ENCODE data around the gene ABCA9.

DNA sequence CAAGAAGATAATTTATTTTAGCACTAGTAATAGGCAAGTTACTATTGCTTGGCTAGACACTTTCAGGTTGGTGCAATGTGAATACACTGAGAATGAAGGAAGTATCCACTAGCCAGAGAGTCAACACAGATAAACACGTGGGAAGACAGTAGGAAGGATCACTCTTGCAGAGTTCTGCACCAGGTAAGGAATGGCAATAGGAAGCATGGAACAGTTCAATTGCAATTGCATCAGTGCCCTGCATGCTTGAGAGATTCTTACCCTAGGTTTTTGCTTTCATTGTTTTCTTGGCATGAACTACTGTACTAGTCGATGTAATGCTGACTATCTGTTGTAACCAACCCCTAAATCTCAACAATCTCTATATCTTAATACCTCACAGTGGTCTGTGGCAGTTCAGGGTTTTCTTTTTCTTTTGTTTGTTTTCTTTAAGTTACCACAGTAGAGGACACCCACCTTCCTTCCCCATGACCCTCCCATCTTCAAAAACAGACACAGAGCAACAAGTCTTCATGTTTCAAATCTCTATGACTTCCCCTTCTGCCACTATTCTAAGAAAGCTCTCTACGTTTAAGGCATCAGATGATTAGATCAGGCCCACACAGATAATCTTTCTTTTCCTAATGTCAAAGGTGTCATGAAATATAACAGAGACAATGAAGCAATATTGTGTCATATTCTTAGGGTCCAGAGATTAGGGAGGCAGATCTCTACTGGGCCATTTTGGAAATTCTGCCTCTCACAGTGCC, 87.5 kb downstream of the ABCA9 start:
- TF ChIP-seq, protein P1, sequence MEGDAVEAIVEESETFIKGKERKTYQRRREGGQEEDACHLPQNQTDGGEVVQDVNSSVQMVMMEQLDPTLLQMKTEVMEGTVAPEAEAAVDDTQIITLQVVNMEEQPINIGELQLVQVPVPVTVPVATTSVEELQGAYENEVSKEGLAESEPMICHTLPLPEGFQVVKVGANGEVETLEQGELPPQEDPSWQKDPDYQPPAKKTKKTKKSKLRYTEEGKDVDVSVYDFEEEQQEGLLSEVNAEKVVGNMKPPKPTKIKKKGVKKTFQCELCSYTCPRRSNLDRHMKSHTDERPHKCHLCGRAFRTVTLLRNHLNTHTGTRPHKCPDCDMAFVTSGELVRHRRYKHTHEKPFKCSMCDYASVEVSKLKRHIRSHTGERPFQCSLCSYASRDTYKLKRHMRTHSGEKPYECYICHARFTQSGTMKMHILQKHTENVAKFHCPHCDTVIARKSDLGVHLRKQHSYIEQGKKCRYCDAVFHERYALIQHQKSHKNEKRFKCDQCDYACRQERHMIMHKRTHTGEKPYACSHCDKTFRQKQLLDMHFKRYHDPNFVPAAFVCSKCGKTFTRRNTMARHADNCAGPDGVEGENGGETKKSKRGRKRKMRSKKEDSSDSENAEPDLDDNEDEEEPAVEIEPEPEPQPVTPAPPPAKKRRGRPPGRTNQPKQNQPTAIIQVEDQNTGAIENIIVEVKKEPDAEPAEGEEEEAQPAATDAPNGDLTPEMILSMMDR (IDR thresholded peaks at IDR 0.05), result no peak
- TF ChIP-seq, protein P2, sequence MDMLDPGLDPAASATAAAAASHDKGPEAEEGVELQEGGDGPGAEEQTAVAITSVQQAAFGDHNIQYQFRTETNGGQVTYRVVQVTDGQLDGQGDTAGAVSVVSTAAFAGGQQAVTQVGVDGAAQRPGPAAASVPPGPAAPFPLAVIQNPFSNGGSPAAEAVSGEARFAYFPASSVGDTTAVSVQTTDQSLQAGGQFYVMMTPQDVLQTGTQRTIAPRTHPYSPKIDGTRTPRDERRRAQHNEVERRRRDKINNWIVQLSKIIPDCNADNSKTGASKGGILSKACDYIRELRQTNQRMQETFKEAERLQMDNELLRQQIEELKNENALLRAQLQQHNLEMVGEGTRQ (IDR thresholded peaks at IDR 0.05), result no peak
- TF ChIP-seq, protein P3, sequence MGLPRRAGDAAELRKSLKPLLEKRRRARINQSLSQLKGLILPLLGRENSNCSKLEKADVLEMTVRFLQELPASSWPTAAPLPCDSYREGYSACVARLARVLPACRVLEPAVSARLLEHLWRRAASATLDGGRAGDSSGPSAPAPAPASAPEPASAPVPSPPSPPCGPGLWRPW (IDR thresholded peaks at IDR 0.05), result no peak
- TF ChIP-seq, protein P4, sequence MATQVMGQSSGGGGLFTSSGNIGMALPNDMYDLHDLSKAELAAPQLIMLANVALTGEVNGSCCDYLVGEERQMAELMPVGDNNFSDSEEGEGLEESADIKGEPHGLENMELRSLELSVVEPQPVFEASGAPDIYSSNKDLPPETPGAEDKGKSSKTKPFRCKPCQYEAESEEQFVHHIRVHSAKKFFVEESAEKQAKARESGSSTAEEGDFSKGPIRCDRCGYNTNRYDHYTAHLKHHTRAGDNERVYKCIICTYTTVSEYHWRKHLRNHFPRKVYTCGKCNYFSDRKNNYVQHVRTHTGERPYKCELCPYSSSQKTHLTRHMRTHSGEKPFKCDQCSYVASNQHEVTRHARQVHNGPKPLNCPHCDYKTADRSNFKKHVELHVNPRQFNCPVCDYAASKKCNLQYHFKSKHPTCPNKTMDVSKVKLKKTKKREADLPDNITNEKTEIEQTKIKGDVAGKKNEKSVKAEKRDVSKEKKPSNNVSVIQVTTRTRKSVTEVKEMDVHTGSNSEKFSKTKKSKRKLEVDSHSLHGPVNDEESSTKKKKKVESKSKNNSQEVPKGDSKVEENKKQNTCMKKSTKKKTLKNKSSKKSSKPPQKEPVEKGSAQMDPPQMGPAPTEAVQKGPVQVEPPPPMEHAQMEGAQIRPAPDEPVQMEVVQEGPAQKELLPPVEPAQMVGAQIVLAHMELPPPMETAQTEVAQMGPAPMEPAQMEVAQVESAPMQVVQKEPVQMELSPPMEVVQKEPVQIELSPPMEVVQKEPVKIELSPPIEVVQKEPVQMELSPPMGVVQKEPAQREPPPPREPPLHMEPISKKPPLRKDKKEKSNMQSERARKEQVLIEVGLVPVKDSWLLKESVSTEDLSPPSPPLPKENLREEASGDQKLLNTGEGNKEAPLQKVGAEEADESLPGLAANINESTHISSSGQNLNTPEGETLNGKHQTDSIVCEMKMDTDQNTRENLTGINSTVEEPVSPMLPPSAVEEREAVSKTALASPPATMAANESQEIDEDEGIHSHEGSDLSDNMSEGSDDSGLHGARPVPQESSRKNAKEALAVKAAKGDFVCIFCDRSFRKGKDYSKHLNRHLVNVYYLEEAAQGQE (IDR thresholded peaks at IDR 0.05), result no peak
- TF ChIP-seq MYC (IDR thresholded peaks at IDR 0.05; ENCODE audit: borderline replicate concordance, low read length) (no peak), KDM1A (IDR thresholded peaks at IDR 0.05; ENCODE audit: low read depth) (no peak), EP300 (IDR thresholded peaks at IDR 0.05) (no peak), TP53 (CRISPR knock-in tag; IDR thresholded peaks at IDR 0.05) (no peak), SMC3 (IDR thresholded peaks at IDR 0.05) (no peak), POLR2A (IDR thresholded peaks at IDR 0.05; ENCODE audit: low read length) (no peak), MAFK (IDR thresholded peaks at IDR 0.05; ENCODE audit: partially characterized antibody) (no peak), HDAC2 (IDR thresholded peaks at IDR 0.05) (no peak)
- TF ChIP-seq, protein P5, sequence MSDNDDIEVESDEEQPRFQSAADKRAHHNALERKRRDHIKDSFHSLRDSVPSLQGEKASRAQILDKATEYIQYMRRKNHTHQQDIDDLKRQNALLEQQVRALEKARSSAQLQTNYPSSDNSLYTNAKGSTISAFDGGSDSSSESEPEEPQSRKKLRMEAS (IDR thresholded peaks at IDR 0.05), result no peak
- TF ChIP-seq, protein P6, sequence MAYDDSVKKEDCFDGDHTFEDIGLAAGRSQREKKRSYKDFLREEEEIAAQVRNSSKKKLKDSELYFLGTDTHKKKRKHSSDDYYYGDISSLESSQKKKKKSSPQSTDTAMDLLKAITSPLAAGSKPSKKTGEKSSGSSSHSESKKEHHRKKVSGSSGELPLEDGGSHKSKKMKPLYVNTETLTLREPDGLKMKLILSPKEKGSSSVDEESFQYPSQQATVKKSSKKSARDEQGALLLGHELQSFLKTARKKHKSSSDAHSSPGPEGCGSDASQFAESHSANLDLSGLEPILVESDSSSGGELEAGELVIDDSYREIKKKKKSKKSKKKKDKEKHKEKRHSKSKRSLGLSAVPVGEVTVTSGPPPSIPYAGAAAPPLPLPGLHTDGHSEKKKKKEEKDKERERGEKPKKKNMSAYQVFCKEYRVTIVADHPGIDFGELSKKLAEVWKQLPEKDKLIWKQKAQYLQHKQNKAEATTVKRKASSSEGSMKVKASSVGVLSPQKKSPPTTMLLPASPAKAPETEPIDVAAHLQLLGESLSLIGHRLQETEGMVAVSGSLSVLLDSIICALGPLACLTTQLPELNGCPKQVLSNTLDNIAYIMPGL (CRISPR knock-in tag; IDR thresholded peaks at IDR 0.05; ENCODE audit: borderline replicate concordance), result no peak

Data from A549 (cell line).